ENCODE measurements around the gene MGMT. TPM values are rescaled to one million over a fixed set of nuclear protein-coding genes. Genes with fewer than 3 reads are reported as not detected.

MGMT gene
- total RNA-seq, 2 donors from 2014 or later, result 41.1 to 50.4 TPM

GRCh38 chr10:129767751-129768150 lies 300.7 kb downstream of the MGMT start:
- Histone ChIP-seq H3K27ac (no peak overlapping the region), H3K9me3 (no peaks in the 10 kb centered on the region), H3K36me3 (no peaks in the 10 kb centered on the region), H3K27me3 (replicated peaks; ENCODE audit: insufficient read depth) (no peaks in the 10 kb centered on the region), H3K4me3 (no peak overlapping the region), H3K4me1 (replicated peaks) (no peaks in the 10 kb centered on the region)
- no peak for TF ChIP-seq POLR2A (IDR thresholded peaks at IDR 0.05)
- no peak for TF ChIP-seq CTCF (IDR thresholded peaks at IDR 0.05)
- TF ChIP-seq POLR2AphosphoS5 (IDR thresholded peaks at IDR 0.05), result no peak
- WGBS, result 97% methylated on average over 10 of the region's 10 CpGs
- DNase-seq (ENCODE audit: low spot score), result no peak
- intact Hi-C loops (cut with DNase I), result no loop called here

GRCh38 chr10:129768437-129769355 lies 301.7 kb downstream of the MGMT start:
- no peaks in the 10 kb centered on the region for H3K4me1 ChIP-seq (replicated peaks)
- H3K27me3 ChIP-seq (replicated peaks; ENCODE audit: insufficient read depth), result no peaks in the 10 kb centered on the region
- DNase-seq (ENCODE audit: low spot score), result no peak
- intact Hi-C loops (cut with DNase I), result no loop called here
- H3K9me3 ChIP-seq, result no peaks in the 10 kb centered on the region
- H3K27ac ChIP-seq, result no peak overlapping the region
- 94% methylated on average over 39 of the region's 44 CpGs for WGBS
- H3K36me3 ChIP-seq, result no peaks in the 10 kb centered on the region
- no peak overlapping the region for H3K4me3 ChIP-seq
- TF ChIP-seq POLR2AphosphoS5 (IDR thresholded peaks at IDR 0.05), result no peak
- no peak for TF ChIP-seq POLR2A (IDR thresholded peaks at IDR 0.05)
- no peak for TF ChIP-seq CTCF (IDR thresholded peaks at IDR 0.05)

- H3K4me3 ChIP-seq, result no peak overlapping the region
- H3K27ac ChIP-seq, result no peak overlapping the region
- WGBS, result 96% methylated on average over 24 of the region's 24 CpGs
- H3K36me3 ChIP-seq, result no peaks in the 10 kb centered on the region
- DNase-seq (ENCODE audit: low spot score), result no peak
- no peaks in the 10 kb centered on the region for H3K9me3 ChIP-seq
- no peaks in the 10 kb centered on the region for H3K27me3 ChIP-seq (replicated peaks; ENCODE audit: insufficient read depth)
- intact Hi-C loops (cut with DNase I), result no loop called here
- no peaks in the 10 kb centered on the region for H3K4me1 ChIP-seq (replicated peaks)
- TF ChIP-seq POLR2AphosphoS5 (IDR thresholded peaks at IDR 0.05), result no peak
- TF ChIP-seq CTCF (IDR thresholded peaks at IDR 0.05), result no peak
- TF ChIP-seq POLR2A (IDR thresholded peaks at IDR 0.05), result no peak
Measured at GRCh38 chr10:129769381-129770116, 302.5 kb downstream of the MGMT start.

- TF ChIP-seq POLR2A (IDR thresholded peaks at IDR 0.05) (no peak), CTCF (IDR thresholded peaks at IDR 0.05) (no peak), POLR2AphosphoS5 (IDR thresholded peaks at IDR 0.05) (no peak)
- H3K27me3 ChIP-seq (replicated peaks; ENCODE audit: insufficient read depth), result no peaks in the 10 kb centered on the region
- WGBS, result 97% methylated on average over 14 of the region's 14 CpGs
- no peaks in the 10 kb centered on the region for H3K4me1 ChIP-seq (replicated peaks)
- H3K4me3 ChIP-seq, result no peak overlapping the region
- no peaks in the 10 kb centered on the region for H3K36me3 ChIP-seq
- no peak for DNase-seq (ENCODE audit: low spot score)
- intact Hi-C loops (cut with DNase I), result no loop called here
- H3K9me3 ChIP-seq, result no peaks in the 10 kb centered on the region
- no peak overlapping the region for H3K27ac ChIP-seq
Measured at GRCh38 chr10:129770286-129770685, 303.2 kb downstream of the MGMT start.
